ENCODE data around the gene COQ7. TPM values are rescaled to one million over a fixed set of nuclear protein-coding genes. Genes with fewer than 3 reads are reported as not detected.
A peak's percentile ranks its signal among the peaks of the same experiment; 100 is the strongest.

COQ7 gene
- total and polyA plus RNA-seq, 2 of the 4 experiments (the other 2 are of a cell fraction) = 10.9 to 13.6 TPM

- no peak for TF ChIP-seq RCOR1 (IDR thresholded peaks at IDR 0.05; ENCODE audit: insufficient replicate concordance, low read length)
These were observed 43.3 kb downstream of the COQ7 start (continued) for GRCh38 chr16:19110537-19111360.

- Histone ChIP-seq H3K27me3 (ENCODE audit: control insufficient read depth, insufficient read depth, low read length) (no peaks in the 10 kb centered on the region), H3K79me1 (ENCODE audit: low read depth in 1 of 2, low read length in 2 of 2) (peaks cover 0 to 33% of the 10 kb centered on the region in 2 experiments; a peak in 2 of 4 replicates), H3K4me1 (ENCODE audit: control insufficient read depth, insufficient read depth, low read length) (peaks cover 23% of the 10 kb centered on the region), H4K8ac (ENCODE audit: low read depth in 2 of 2, low read length in 2 of 2) (no peak overlapping the region), H3K27ac (ENCODE audit: insufficient read depth, low read length) (no peak overlapping the region), H3K4me3 (ENCODE audit: insufficient read depth, low read depth, low read length) (no peak overlapping the region), H4K5ac (ENCODE audit: low read depth, low read length) (no peak overlapping the region), H3K56ac (ENCODE audit: extremely low read depth, insufficient read depth, low read length) (no peak overlapping the region), H2BK120ac (ENCODE audit: low read depth, low read length) (no peak overlapping the region; the same call in 1 of the 2 replicates), H4K91ac (ENCODE audit: insufficient read depth, low read depth, low read length) (no peak overlapping the region), H3K4ac (ENCODE audit: low read depth, low read length) (no peak overlapping the region), H2BK15ac (ENCODE audit: low read depth, low read length) (no peak overlapping the region; the same call in 2 of the 3 replicates), H2AK5ac (ENCODE audit: low read depth, low read length) (no peak overlapping the region), H3K4me2 (ENCODE audit: low read depth, low read length) (no peak overlapping the region), H3K14ac (replicated peaks; ENCODE audit: low read depth, low read length) (no peak overlapping the region), H3K9ac (ENCODE audit: low read depth, low read length) (no peak overlapping the region), H3K9me1 (ENCODE audit: insufficient read depth, low read length) (peaks cover 7% of the 10 kb centered on the region), H3K36me3 (ENCODE audit: control insufficient read depth, insufficient read depth, low read length) (peaks cover 15% of the 10 kb centered on the region), H4K20me1 (ENCODE audit: insufficient read depth, low read length) (peaks cover 23% of the 10 kb centered on the region), H2BK5ac (ENCODE audit: low read depth, low read length, poor library complexity, severe bottlenecking) (no peak overlapping the region), H3K9me3 (ENCODE audit: control insufficient read depth, insufficient read depth, low read length) (no peaks in the 10 kb centered on the region), H2AFZ (replicated peaks; ENCODE audit: low read length, poor library complexity) (no peak overlapping the region), H3K18ac (ENCODE audit: low read depth, low read length) (no peak overlapping the region), H2BK20ac (ENCODE audit: low read depth, low read length) (no peak overlapping the region), H2AK9ac (replicated peaks; ENCODE audit: low read depth, low read length, poor library complexity) (no peak overlapping the region), H3K23ac (ENCODE audit: low read depth, low read length) (peak overlapping the region; percentile 29; the same call in 1 of the 2 replicates)
- in situ Hi-C loops (cut with MboI; ENCODE audit: low sequenced_read_pairs) = loop anchor here (25.0 kb wide), 2 partner anchors 600 to 775 kb away; partner anchors contain the start of genes GPRC5B, IQCK and KNOP1
- DNase-seq (no peak), ATAC-seq (ENCODE audit: low read depth) (no peak)
- dilution Hi-C loops (cut with HindIII; ENCODE audit: low sequenced_read_pairs, unreplicated experiment) = no loop called here
- ChIA-PET POLR2A (ENCODE audit: unreplicated experiment) (interaction anchor here (0.6 kb wide), 1 partner anchor 104 kb away, joined by 5 read pairs; no protein-coding TSS in a partner anchor), CTCF (interaction anchor here (0.6 kb wide), 1 partner anchor 98 kb away, joined by 3 read pairs; no protein-coding TSS in a partner anchor)
- WGBS, 2 experiments (ENCODE audit: extremely low coverage in 2 of 2, insufficient read length in 1 of 2) = 92% methylated on average over 2 of the region's 2 CpGs; no CpG with 5 or more reads in 1 of the 2 experiments
- intact Hi-C loops (cut with micrococcal nuclease) = loop anchor here (5.0 kb wide), 1 partner anchor 410 kb away; the partner anchor contains the start of genes CCP110 and GDE1
- BruUV-seq (replicated peaks) = no TSS peak
- TF ChIP-seq POLR2A (IDR thresholded peaks at IDR 0.05; ENCODE audit: low read depth, low read length) = no peak
- no peak for TF ChIP-seq SMC3 (IDR thresholded peaks at IDR 0.05; ENCODE audit: low read depth, low read length)
- TF ChIP-seq NFE2L2 (IDR thresholded peaks at IDR 0.05; ENCODE audit: low read depth, low read length) = no peak
- no peak for TF ChIP-seq USF2 (IDR thresholded peaks at IDR 0.05; ENCODE audit: low read depth, low read length)
- TF ChIP-seq MXI1 (IDR thresholded peaks at IDR 0.05; ENCODE audit: borderline replicate concordance, low read depth, low read length) = no peak
- TF ChIP-seq RFX5 (IDR thresholded peaks at IDR 0.05; ENCODE audit: low read depth, low read length) = no peak
- TF ChIP-seq BHLHE40 (IDR thresholded peaks at IDR 0.05; ENCODE audit: low read depth, low read length) = no peak
- TF ChIP-seq ELK1 (IDR thresholded peaks at IDR 0.05; ENCODE audit: borderline replicate concordance, low read depth, low read length) = no peak
- no peak for TF ChIP-seq CHD1 (IDR thresholded peaks at IDR 0.05; ENCODE audit: low read depth, low read length)
- TF ChIP-seq CTCF (conservative IDR thresholded peaks at IDR 0.05; ENCODE audit: low read depth, low read length) = no peak
- no peak for TF ChIP-seq CEBPB (IDR thresholded peaks at IDR 0.05; ENCODE audit: low read depth, low read length)
These were observed 44.6 kb downstream of the COQ7 start for GRCh38 chr16:19112099-19112407.
